MCF 10A (cell line): ENCODE measurements around the gene PUSL1. TPM values are rescaled to one million over a fixed set of nuclear protein-coding genes. Genes with fewer than 3 reads are reported as not detected.
A peak's percentile ranks its signal among the peaks of the same experiment; 100 is the strongest.

Source experiments
- BruUV-seq: library from RNA; stranded (reverse); fragments of 400-500 nt; replicated peaks from 2 replicates; lab custom pipeline; 2021; lab: Mats Ljungman, UMichigan
- CTCF ChIA-PET: fragments of 300-600 bp; sonication (Branson Sonifier 250); formaldehyde crosslinking; extraction: SDS; loops from one replicate; lab custom pipeline; 2021; ENCODE audit warnings: antibody characterized with exemption, inconsistent platforms; lab: Yijun Ruan, JAX
- POLR2A ChIA-PET: fragments of 300-600, 350-650 bp; sonication (Branson Sonifier 250); formaldehyde crosslinking; extraction: SDS; loops from one replicate; lab custom pipeline; 2020; ENCODE audit warnings: antibody characterized with exemption, inconsistent platforms; lab: Yijun Ruan, JAX
- DNase-seq: peaks from one replicate; pipeline ENCODE4 v3.0.0-alpha.2; 2018; ENCODE audit not compliant: unreplicated experiment
- H3K27ac Mint-ChIP-seq: one replicate; pipeline ENCODE4 v1.8.0; 2022; ENCODE audit warnings: mild to moderate bottlenecking, low read depth, mixed read lengths; ENCODE audit not compliant: unreplicated experiment
- H3K27me3 Mint-ChIP-seq: one replicate; pipeline ENCODE4 v1.8.0; 2022; ENCODE audit warnings: mixed read lengths; ENCODE audit not compliant: insufficient read depth, unreplicated experiment
- H3K36me3 Mint-ChIP-seq: one replicate; pipeline ENCODE4 v1.8.0; 2022; ENCODE audit warnings: mild to moderate bottlenecking, moderate library complexity, mixed read lengths; ENCODE audit not compliant: insufficient read depth, unreplicated experiment
- H3K4me1 Mint-ChIP-seq: one replicate; pipeline ENCODE4 v1.8.0; 2022; ENCODE audit warnings: mixed read lengths; ENCODE audit not compliant: insufficient read depth, unreplicated experiment
- H3K4me3 Mint-ChIP-seq: one replicate; pipeline ENCODE4 v1.8.0; 2022; ENCODE audit warnings: mild to moderate bottlenecking, moderate library complexity, mixed read lengths; ENCODE audit not compliant: unreplicated experiment
- H3K9me3 Mint-ChIP-seq: one replicate; pipeline ENCODE4 v1.8.0; 2022; ENCODE audit warnings: mixed read lengths; ENCODE audit not compliant: unreplicated experiment
- intact Hi-C: fragments of 100-400 bp; cut with micrococcal nuclease; formaldehyde crosslinking; loops from 2 replicates; pipeline ENCODE4 v1.14.1; 2022
- total RNA-seq: library from RNA; stranded (reverse); gene quantifications from 2 replicates; pipeline ENCODE4 v1.2.3, GENCODE V29; 2022
- TF ChIP-seq, protein P1 (sequence below): fragments of 200-600 bp; IDR thresholded peaks from one replicate; pipeline ENCODE4 v1.8.0; 2022; ENCODE audit warnings: antibody characterized with exemption, mild to moderate bottlenecking; ENCODE audit not compliant: unreplicated experiment

Gene PUSL1
- total RNA-seq, 1 experiment from 2014 or later = 27.4 TPM

DNA sequence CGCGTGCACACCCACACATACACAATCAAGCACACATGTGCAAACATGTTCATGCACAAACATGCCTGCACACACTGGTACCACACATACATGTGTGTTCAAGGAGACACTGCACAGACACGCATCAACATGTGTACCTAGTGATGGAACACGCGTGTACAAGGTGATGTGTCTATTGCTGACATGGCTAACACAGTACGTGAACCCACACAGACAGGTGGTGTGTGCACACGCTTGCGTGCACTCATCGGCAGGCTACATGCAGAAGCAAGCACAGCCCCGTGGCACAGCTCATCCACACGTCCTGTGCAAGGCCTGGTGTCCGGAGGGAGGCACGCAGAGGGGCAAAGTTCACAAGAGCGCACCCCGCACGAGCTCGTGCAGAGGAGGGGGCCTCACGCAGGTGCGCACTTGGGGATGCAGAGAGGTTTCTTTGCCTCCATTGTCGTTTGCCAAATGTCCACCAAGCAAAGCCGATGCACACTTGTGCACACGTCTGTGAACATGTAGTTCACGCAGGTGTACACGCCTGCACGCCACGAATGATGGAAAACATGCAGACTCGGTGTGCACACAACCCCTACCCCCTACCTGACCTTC lies 1.6 kb upstream of the PUSL1 start:
- H3K36me3 Mint-ChIP-seq = peaks cover 31% of the 10 kb centered on the region
- no peaks in the 10 kb centered on the region for H3K27me3 Mint-ChIP-seq
- ChIA-PET CTCF (interaction anchor here (0.7 to 1.3 kb wide), 3 partner anchors 38 to 184 kb away, joined by 3 to 5 read pairs (median 4); no protein-coding TSS in a partner anchor), POLR2A (interaction anchor here (1.1 kb wide), 1 partner anchor 41 kb away, joined by 4 read pairs; no protein-coding TSS in a partner anchor)
- TF ChIP-seq, protein P1, sequence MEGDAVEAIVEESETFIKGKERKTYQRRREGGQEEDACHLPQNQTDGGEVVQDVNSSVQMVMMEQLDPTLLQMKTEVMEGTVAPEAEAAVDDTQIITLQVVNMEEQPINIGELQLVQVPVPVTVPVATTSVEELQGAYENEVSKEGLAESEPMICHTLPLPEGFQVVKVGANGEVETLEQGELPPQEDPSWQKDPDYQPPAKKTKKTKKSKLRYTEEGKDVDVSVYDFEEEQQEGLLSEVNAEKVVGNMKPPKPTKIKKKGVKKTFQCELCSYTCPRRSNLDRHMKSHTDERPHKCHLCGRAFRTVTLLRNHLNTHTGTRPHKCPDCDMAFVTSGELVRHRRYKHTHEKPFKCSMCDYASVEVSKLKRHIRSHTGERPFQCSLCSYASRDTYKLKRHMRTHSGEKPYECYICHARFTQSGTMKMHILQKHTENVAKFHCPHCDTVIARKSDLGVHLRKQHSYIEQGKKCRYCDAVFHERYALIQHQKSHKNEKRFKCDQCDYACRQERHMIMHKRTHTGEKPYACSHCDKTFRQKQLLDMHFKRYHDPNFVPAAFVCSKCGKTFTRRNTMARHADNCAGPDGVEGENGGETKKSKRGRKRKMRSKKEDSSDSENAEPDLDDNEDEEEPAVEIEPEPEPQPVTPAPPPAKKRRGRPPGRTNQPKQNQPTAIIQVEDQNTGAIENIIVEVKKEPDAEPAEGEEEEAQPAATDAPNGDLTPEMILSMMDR = no peak
- peaks cover 23% of the 10 kb centered on the region for H3K4me1 Mint-ChIP-seq
- intact Hi-C loops = no loop called here
- no peaks in the 10 kb centered on the region for H3K9me3 Mint-ChIP-seq
- peak overlapping the region; percentile 63 for H3K27ac Mint-ChIP-seq
- peak overlapping the region; percentile 81 for H3K4me3 Mint-ChIP-seq
- DNase-seq = no peak
- BruUV-seq = no TSS peak

DNA sequence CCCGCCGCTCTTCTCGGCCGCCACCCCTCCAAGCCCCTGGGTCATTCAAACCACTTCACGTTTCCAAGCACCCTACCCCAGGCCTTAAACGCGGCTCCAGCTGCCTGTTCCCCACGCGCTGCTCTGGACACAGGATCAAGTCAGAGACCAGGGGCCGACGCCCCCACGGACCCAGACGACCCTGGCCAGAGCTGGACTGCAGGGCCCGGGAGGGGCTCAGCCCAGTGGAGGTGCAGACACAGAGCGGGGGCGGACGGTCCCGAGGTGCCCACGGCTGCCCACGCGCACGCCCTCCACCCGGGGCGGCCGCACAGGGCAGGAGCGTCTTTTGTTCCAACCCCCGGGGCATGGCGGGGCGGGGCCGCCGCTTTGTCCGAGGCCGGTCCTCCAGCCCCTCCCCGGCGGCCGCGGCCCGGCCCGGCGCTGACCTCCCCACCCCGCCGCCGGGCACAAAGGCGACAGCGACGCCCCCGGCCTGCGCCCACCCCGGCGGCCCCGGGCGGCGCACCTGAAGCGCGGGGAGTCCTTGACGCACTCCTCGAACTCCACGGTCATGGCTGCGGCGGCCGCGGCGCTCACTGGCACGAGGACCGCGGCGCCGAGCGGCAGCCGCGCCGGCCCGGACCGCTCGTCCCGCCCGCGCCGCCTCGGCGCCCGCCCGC lies 1.0 kb upstream of the PUSL1 start:
- Mint-ChIP-seq H3K27ac (peak overlapping the region; percentile 63), H3K36me3 (peaks cover 32% of the 10 kb centered on the region), H3K27me3 (no peaks in the 10 kb centered on the region), H3K9me3 (no peaks in the 10 kb centered on the region), H3K4me3 (peak overlapping the region; percentile 81), H3K4me1 (peaks cover 23% of the 10 kb centered on the region)
- POLR2A ChIA-PET = interaction anchor here (1.1 kb wide), 1 partner anchor 40 kb away, joined by 4 read pairs; no protein-coding TSS in a partner anchor
- DNase-seq = no peak
- CTCF ChIA-PET = interaction anchor here (0.7 to 1.3 kb wide), 3 partner anchors 37 to 184 kb away, joined by 3 to 5 read pairs (median 4); no protein-coding TSS in a partner anchor
- intact Hi-C loops = no loop called here
- no TSS peak for BruUV-seq
- TF ChIP-seq, protein P1 = no peak

DNA sequence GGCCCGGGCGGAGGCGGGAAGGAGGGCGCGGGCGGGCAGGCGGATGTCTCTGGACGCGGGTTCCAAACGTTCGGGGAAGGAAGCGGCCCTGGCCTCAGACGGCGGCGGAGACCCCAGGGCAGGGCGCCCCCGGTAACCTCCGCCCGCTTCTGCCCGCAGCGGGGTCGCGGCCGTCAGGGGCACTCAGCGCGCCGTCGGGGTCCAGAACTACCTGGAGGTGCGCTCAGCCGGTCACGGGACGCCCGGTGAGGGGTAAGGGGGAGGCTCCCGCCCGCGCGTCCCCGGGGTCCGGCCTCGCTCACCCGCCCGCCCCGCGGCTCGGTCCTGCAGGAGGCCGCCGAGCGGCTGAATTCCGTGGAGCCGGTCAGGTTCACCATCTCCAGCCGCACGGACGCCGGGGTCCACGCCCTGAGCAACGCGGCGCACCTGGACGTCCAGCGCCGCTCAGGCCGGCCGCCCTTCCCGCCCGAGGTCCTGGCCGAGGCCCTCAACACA lies 406 bp downstream of the PUSL1 start:
- intact Hi-C loops = loop anchor here (1.0 kb wide), 1 partner anchor 39 kb away; no protein-coding TSS in a partner anchor
- ChIA-PET CTCF (no interaction called here), POLR2A (interaction anchor here (0.7 to 1.4 kb wide), 7 partner anchors 9 to 197 kb away, joined by 3 to 12 read pairs (median 3); partner anchors contain the start of genes AURKAIP1 and UBE2J2)
- H3K9me3 Mint-ChIP-seq = no peaks in the 10 kb centered on the region
- no peak for DNase-seq
- peak overlapping the region; percentile 51 for H3K27ac Mint-ChIP-seq
- TF ChIP-seq, protein P1 = no peak
- peaks cover 20% of the 10 kb centered on the region for H3K4me1 Mint-ChIP-seq
- H3K4me3 Mint-ChIP-seq = peak overlapping the region; percentile 81
- BruUV-seq = no TSS peak
- H3K27me3 Mint-ChIP-seq = no peaks in the 10 kb centered on the region
- peaks cover 45% of the 10 kb centered on the region for H3K36me3 Mint-ChIP-seq
